Measurements from ENCODE around the gene ZP4. TPM values are rescaled to one million over a fixed set of nuclear protein-coding genes. Genes with fewer than 3 reads are reported as not detected.
"Not testable (repeated sequence)": the region's sequence is repeated elsewhere in the genome, so short reads cannot be mapped to it uniquely, and the experiment has no call there.

Gene ZP4
- total RNA-seq, 1 experiment from 2014 or later = not detected

- H3K27ac ChIP-seq = no peak overlapping the region
- no peaks in the 10 kb centered on the region for H3K36me3 ChIP-seq
- H3K9me3 ChIP-seq (replicated peaks) = no peaks in the 10 kb centered on the region; the same call in 1 of the 2 replicates
- H3K4me3 ChIP-seq = no peak overlapping the region
- H3K27me3 ChIP-seq (replicated peaks) = no peaks in the 10 kb centered on the region
- H3K4me1 ChIP-seq (replicated peaks) = no peaks in the 10 kb centered on the region
- no peak for DNase-seq (ENCODE audit: low read depth in 1 of 2, low spot score in 2 of 2)
These were observed 26.1 kb downstream of the ZP4 start for GRCh38 chr1:237864338-237865244.

GRCh38 chr1:237863234-237863633 is 27.5 kb downstream of the ZP4 start:
- DNase-seq (ENCODE audit: low read depth in 1 of 2, low spot score in 2 of 2) = no peak

GRCh38 chr1:237861944-237862343 is 28.8 kb downstream of the ZP4 start:
- Histone ChIP-seq H3K4me1 (replicated peaks) (no peaks in the 10 kb centered on the region), H3K27me3 (replicated peaks) (no peaks in the 10 kb centered on the region), H3K4me3 (no peak overlapping the region), H3K27ac (no peak overlapping the region), H3K36me3 (no peaks in the 10 kb centered on the region), H3K9me3 (replicated peaks) (no peaks in the 10 kb centered on the region; the same call in 1 of the 2 replicates)
- DNase-seq (ENCODE audit: low read depth in 1 of 2, low spot score in 2 of 2) = no peak

More at GRCh38 chr1:237863234-237863633, 27.5 kb downstream of the ZP4 start:
- Histone ChIP-seq H3K36me3 (no peaks in the 10 kb centered on the region), H3K4me1 (replicated peaks) (no peaks in the 10 kb centered on the region), H3K9me3 (replicated peaks) (no peaks in the 10 kb centered on the region; the same call in 1 of the 2 replicates), H3K27me3 (replicated peaks) (no peaks in the 10 kb centered on the region), H3K27ac (no peak overlapping the region), H3K4me3 (no peak overlapping the region)

- H3K9me3 ChIP-seq (replicated peaks) = no peaks in the 10 kb centered on the region
- H3K4me1 ChIP-seq (replicated peaks) = no peaks in the 10 kb centered on the region
- H3K27me3 ChIP-seq (replicated peaks) = no peaks in the 10 kb centered on the region
- no peak for DNase-seq (ENCODE audit: low read depth in 1 of 2, low spot score in 2 of 2)
- H3K27ac ChIP-seq = no peak overlapping the region
- H3K4me3 ChIP-seq = no peak overlapping the region
- H3K36me3 ChIP-seq = no peaks in the 10 kb centered on the region
These were observed 31.7 kb downstream of the ZP4 start for GRCh38 chr1:237858992-237859391.

DNA sequence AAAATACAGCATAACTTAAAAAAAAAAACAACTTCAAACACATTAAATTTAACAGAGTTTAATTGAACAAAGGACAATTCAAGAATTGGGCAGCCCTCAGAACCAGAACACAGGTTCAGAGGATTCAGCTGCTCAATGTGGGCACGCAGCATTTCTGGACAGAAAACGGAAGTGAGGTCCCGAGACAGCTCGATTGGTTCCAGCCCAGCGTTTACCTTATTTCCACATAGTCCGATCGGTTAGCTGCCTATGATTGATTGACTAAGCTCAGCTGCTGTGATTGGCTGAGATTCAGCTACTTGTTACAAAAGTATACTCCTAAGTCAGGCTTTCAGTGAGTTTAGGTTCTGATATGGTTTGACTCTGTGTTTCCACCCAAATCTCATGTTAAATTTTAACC is 33.3 kb downstream of the ZP4 start:
- Histone ChIP-seq H3K27me3 (replicated peaks) (no peaks in the 10 kb centered on the region), H3K4me3 (no peak overlapping the region), H3K36me3 (no peaks in the 10 kb centered on the region), H3K27ac (no peak overlapping the region), H3K4me1 (replicated peaks) (no peaks in the 10 kb centered on the region), H3K9me3 (replicated peaks) (peaks cover 3% of the 10 kb centered on the region; the same call in 1 of the 2 replicates)
- DNase-seq (ENCODE audit: low read depth in 1 of 2, low spot score in 2 of 2) = no peak

GRCh38 chr1:237852342-237852741 is 38.4 kb downstream of the ZP4 start:
- Histone ChIP-seq H3K36me3 (no peaks in the 10 kb centered on the region), H3K4me3 (no peak overlapping the region), H3K27me3 (replicated peaks) (no peaks in the 10 kb centered on the region), H3K4me1 (replicated peaks) (no peaks in the 10 kb centered on the region), H3K9me3 (replicated peaks) (peaks cover 3% of the 10 kb centered on the region), H3K27ac (no peak overlapping the region)
- DNase-seq (ENCODE audit: low read depth in 1 of 2, low spot score in 2 of 2) = no peak

- Histone ChIP-seq H3K4me1 (replicated peaks) (no peaks in the 10 kb centered on the region), H3K36me3 (no peaks in the 10 kb centered on the region), H3K4me3 (no peak overlapping the region), H3K27ac (no peak overlapping the region), H3K27me3 (replicated peaks) (no peaks in the 10 kb centered on the region), H3K9me3 (replicated peaks) (peaks cover 3% of the 10 kb centered on the region)
- no peak for DNase-seq (ENCODE audit: low read depth in 1 of 2, low spot score in 2 of 2)
These were observed 39.4 kb downstream of the ZP4 start for GRCh38 chr1:237851210-237851845.

GRCh38 chr1:237843516-237843915 is 47.2 kb downstream of the ZP4 start:
- H3K4me1 ChIP-seq (replicated peaks); DNase-seq (ENCODE audit: low read depth in 1 of 2, low spot score in 2 of 2); H3K36me3 ChIP-seq; H3K9me3 ChIP-seq (replicated peaks); H3K27ac ChIP-seq; H3K4me3 ChIP-seq; H3K27me3 ChIP-seq (replicated peaks): not testable (repeated sequence)

- Histone ChIP-seq H3K9me3 (replicated peaks) (0 out of 2 replicates have a peak, but pooled peaks cover 3% of the 10 kb centered on the region), H3K4me1 (replicated peaks) (no peaks in the 10 kb centered on the region), H3K27ac (no peak overlapping the region), H3K27me3 (replicated peaks) (no peaks in the 10 kb centered on the region), H3K4me3 (no peak overlapping the region), H3K36me3 (no peaks in the 10 kb centered on the region)
- no peak for DNase-seq (ENCODE audit: low read depth in 1 of 2, low spot score in 2 of 2)
These were observed 49.2 kb downstream of the ZP4 start for GRCh38 chr1:237841485-237841884.

- H3K36me3 ChIP-seq = no peaks in the 10 kb centered on the region
- no peaks in the 10 kb centered on the region for H3K4me1 ChIP-seq (replicated peaks)
- H3K4me3 ChIP-seq = no peak overlapping the region
- DNase-seq (ENCODE audit: low read depth in 1 of 2, low spot score in 2 of 2) = no peak
- H3K27me3 ChIP-seq (replicated peaks) = no peaks in the 10 kb centered on the region
- H3K27ac ChIP-seq = no peak overlapping the region
- H3K9me3 ChIP-seq (replicated peaks) = 0 out of 2 replicates have a peak, but pooled peaks cover 3% of the 10 kb centered on the region
These were observed 51.7 kb downstream of the ZP4 start for GRCh38 chr1:237838904-237839534.

DNA sequence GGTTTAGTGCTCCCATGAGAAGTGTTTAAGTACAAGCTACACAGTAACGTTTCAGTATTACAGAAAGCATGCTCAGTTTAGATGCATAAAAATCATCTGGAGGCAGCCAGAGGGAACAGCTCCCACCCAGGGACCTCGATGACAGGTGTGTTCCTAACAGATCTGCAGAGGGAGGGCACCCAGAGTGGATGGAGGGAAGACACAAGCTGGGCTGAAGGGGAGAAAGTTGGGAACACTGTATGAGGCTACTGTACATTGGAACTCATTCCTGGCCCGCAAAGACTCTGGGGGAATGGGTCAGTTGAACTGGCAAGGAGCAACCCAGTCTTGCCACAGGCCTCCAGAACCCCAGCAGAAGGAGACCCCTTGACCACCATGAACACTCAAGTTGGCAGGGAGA is 52.4 kb downstream of the ZP4 start:
- H3K36me3 ChIP-seq = no peaks in the 10 kb centered on the region
- H3K9me3 ChIP-seq (replicated peaks) = peaks cover 6% of the 10 kb centered on the region; the same call in 1 of the 2 replicates
- no peaks in the 10 kb centered on the region for H3K27me3 ChIP-seq (replicated peaks)
- no peak overlapping the region for H3K4me3 ChIP-seq
- H3K4me1 ChIP-seq (replicated peaks) = no peaks in the 10 kb centered on the region
- H3K27ac ChIP-seq = no peak overlapping the region
- DNase-seq (ENCODE audit: low read depth in 1 of 2, low spot score in 2 of 2) = no peak

- Histone ChIP-seq H3K4me1 (replicated peaks) (no peaks in the 10 kb centered on the region), H3K27me3 (replicated peaks) (no peaks in the 10 kb centered on the region), H3K4me3 (no peak overlapping the region), H3K27ac (no peak overlapping the region), H3K36me3 (no peaks in the 10 kb centered on the region), H3K9me3 (replicated peaks) (peaks cover 3% of the 10 kb centered on the region; the same call in 1 of the 2 replicates)
- no peak for DNase-seq (ENCODE audit: low read depth in 1 of 2, low spot score in 2 of 2)
These were observed 56.3 kb downstream of the ZP4 start for GRCh38 chr1:237834461-237834860.

DNA sequence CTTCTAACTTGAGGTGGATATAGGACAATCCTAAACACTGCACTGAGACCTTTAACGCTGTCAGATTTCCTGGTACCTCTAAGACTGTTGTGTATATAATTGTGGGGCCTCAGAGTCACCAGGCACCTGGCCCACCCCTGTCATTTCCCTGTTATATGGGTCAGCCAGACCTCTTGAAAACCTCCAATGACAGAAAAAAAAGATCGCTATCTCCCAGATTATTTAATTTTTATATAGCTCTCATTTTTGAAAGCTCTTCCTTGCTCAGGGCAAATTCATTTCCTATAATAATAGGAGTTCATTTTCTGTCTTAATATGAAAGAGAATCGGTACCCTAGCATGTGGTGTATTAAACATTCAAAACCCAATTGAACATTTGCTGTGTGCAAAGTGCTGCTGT is 56.7 kb downstream of the ZP4 start:
- Histone ChIP-seq H3K9me3 (replicated peaks) (peaks cover 3% of the 10 kb centered on the region; the same call in 1 of the 2 replicates), H3K4me1 (replicated peaks) (no peaks in the 10 kb centered on the region), H3K4me3 (no peak overlapping the region), H3K36me3 (no peaks in the 10 kb centered on the region), H3K27me3 (replicated peaks) (no peaks in the 10 kb centered on the region), H3K27ac (no peak overlapping the region)
- no peak for DNase-seq (ENCODE audit: low read depth in 1 of 2, low spot score in 2 of 2)

- DNase-seq (ENCODE audit: low read depth in 1 of 2, low spot score in 2 of 2) = no peak
- H3K9me3 ChIP-seq (replicated peaks) = peaks cover 3% of the 10 kb centered on the region; the same call in 1 of the 2 replicates
- no peaks in the 10 kb centered on the region for H3K36me3 ChIP-seq
- no peak overlapping the region for H3K27ac ChIP-seq
- no peak overlapping the region for H3K4me3 ChIP-seq
- H3K4me1 ChIP-seq (replicated peaks) = no peaks in the 10 kb centered on the region
- no peaks in the 10 kb centered on the region for H3K27me3 ChIP-seq (replicated peaks)
These were observed 57.9 kb downstream of the ZP4 start for GRCh38 chr1:237832858-237833257.

Data from SJSA1 (cell line).